ENCODE results near the gene TM9SF4.
"Not testable (repeated sequence)": the region's sequence is repeated elsewhere in the genome, so short reads cannot be mapped to it uniquely, and the experiment has no call there.

The TM9SF4 gene

GRCh38 chr20:32089637-32090362 lies 19.7 kb upstream of the TM9SF4 start:
- no peak for DNase-seq (ENCODE audit: low read depth, low spot score)

GRCh38 chr20:32091888-32092346 lies 17.6 kb upstream of the TM9SF4 start:
- peak; percentile 60 for DNase-seq (ENCODE audit: low read depth, low spot score)

- no peak for DNase-seq (ENCODE audit: low read depth, low spot score)
Measured at GRCh38 chr20:32098786-32099185, 10.7 kb upstream of the TM9SF4 start.

- no peak for DNase-seq (ENCODE audit: low read depth, low spot score)
Measured at GRCh38 chr20:32108814-32109391, 611 bp upstream of the TM9SF4 start.

- DNase-seq (ENCODE audit: low read depth, low spot score) = no peak
Measured at GRCh38 chr20:32110173-32110704, 725 bp downstream of the TM9SF4 start.

- no peak for DNase-seq (ENCODE audit: low read depth, low spot score)
Measured at GRCh38 chr20:32110727-32111126, 1.2 kb downstream of the TM9SF4 start.

GRCh38 chr20:32111156-32111686 lies 1.7 kb downstream of the TM9SF4 start:
- no peak for DNase-seq (ENCODE audit: low read depth, low spot score)

- no peak for DNase-seq (ENCODE audit: low read depth, low spot score)
Measured at GRCh38 chr20:32111753-32112152, 2.2 kb downstream of the TM9SF4 start.

GRCh38 chr20:32112841-32113240 lies 3.3 kb downstream of the TM9SF4 start:
- DNase-seq (ENCODE audit: low read depth, low spot score) = no peak

- DNase-seq (ENCODE audit: low read depth, low spot score) = no peak
Measured at GRCh38 chr20:32113591-32114260, 4.2 kb downstream of the TM9SF4 start.

GRCh38 chr20:32114305-32114960 lies 4.9 kb downstream of the TM9SF4 start:
- DNase-seq (ENCODE audit: low read depth, low spot score) = no peak

GRCh38 chr20:32115211-32115767 lies 5.8 kb downstream of the TM9SF4 start:
- no peak for DNase-seq (ENCODE audit: low read depth, low spot score)

- DNase-seq (ENCODE audit: low read depth, low spot score) = no peak
Measured at GRCh38 chr20:32116079-32116521, 6.6 kb downstream of the TM9SF4 start.

GRCh38 chr20:32116796-32117195 lies 7.3 kb downstream of the TM9SF4 start:
- not testable (repeated sequence) for DNase-seq (ENCODE audit: low read depth, low spot score)

- DNase-seq (ENCODE audit: low read depth, low spot score) = not testable (repeated sequence)
Measured at GRCh38 chr20:32118427-32118826, 8.9 kb downstream of the TM9SF4 start.

- no peak for DNase-seq (ENCODE audit: low read depth, low spot score)
Measured at GRCh38 chr20:32119734-32120133, 10.2 kb downstream of the TM9SF4 start.

GRCh38 chr20:32121908-32122307 lies 12.4 kb downstream of the TM9SF4 start:
- not testable (repeated sequence) for DNase-seq (ENCODE audit: low read depth, low spot score)

GRCh38 chr20:32123088-32123487 lies 13.6 kb downstream of the TM9SF4 start:
- DNase-seq (ENCODE audit: low read depth, low spot score) = no peak

GRCh38 chr20:32124916-32125454 lies 15.5 kb downstream of the TM9SF4 start:
- DNase-seq (ENCODE audit: low read depth, low spot score) = no peak

GRCh38 chr20:32125506-32125905 lies 16.0 kb downstream of the TM9SF4 start:
- DNase-seq (ENCODE audit: low read depth, low spot score) = no peak

- no peak for DNase-seq (ENCODE audit: low read depth, low spot score)
Measured at GRCh38 chr20:32126919-32127318, 17.4 kb downstream of the TM9SF4 start.
